Colon (tissue), 2 donors: ENCODE results near the gene PICK1.
"Not testable (repeated sequence)": the region's sequence is repeated elsewhere in the genome, so short reads cannot be mapped to it uniquely, and the experiment has no call there.

ENCODE experiments used
- FAIRE-seq: peaks from 2 replicates; lab custom pipeline; 2012; peaks lifted over from hg19 to GRCh38; lab: Jason Lieb, UNC
- donor health status: control.
- donor health status: control.

The PICK1 gene

GRCh38 chr22:38030311-38031133 is 26.7 kb upstream of the PICK1 start:
- FAIRE-seq, result no peak

DNA sequence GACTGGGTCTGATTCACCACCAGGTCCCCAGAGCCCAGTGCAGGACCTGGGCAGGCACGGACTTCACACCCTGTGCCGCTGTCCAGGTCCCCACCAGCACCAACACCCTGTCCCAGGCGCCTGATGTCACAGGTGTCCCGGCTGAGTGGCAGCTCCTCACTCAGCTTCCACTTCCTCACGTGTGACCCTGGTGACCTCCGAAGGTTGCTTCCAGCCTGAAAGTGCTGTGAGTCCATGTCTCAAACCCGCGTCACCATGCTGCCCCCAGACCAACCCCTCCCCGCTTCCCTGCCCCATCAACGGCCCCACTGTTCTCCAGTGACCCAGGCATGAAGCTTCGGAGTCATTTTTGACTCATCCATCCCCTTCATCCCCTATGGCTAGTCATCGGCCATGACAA is 25.7 kb upstream of the PICK1 start:
- no peak for FAIRE-seq

DNA sequence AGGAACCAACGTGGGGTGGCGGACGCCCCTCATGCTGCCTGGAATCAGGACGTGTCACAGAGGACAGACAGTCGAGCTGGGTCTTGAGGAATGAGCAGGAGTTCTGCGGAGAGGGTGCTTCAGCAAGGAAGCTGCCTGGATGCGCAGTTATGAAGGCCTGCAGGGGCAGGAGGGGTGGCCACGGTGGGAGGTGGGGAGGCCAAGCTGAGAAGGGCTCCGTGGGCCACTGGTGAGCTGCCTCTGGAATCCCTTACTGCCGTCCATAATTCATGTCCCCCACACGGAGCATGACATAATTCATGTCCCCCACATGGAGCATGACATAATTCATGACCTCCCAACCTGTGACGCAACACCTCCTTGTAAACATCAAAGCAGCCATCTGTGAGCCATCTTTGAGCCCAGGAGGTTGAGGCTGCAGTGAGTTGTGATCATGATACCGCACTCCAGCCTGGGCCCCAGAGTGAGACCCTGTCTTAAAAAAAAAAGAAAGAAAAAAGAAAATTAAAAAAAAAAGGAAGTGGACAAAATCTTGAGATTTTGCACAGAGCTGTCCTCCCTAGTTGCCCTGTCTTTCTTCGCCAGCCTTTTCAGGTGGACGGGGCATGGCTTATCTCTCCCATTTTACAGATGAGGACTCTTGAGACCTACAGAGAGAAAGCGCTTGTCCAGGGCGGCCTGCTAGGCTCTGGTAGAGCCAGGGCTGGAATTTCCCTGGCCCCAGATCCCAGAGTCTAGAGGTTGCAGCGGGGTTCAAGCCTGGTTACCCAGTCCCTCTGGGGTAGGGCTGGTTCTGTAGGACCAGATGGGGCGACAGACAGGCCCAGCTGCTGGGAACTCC is 24.3 kb upstream of the PICK1 start:
- no peak for FAIRE-seq

DNA sequence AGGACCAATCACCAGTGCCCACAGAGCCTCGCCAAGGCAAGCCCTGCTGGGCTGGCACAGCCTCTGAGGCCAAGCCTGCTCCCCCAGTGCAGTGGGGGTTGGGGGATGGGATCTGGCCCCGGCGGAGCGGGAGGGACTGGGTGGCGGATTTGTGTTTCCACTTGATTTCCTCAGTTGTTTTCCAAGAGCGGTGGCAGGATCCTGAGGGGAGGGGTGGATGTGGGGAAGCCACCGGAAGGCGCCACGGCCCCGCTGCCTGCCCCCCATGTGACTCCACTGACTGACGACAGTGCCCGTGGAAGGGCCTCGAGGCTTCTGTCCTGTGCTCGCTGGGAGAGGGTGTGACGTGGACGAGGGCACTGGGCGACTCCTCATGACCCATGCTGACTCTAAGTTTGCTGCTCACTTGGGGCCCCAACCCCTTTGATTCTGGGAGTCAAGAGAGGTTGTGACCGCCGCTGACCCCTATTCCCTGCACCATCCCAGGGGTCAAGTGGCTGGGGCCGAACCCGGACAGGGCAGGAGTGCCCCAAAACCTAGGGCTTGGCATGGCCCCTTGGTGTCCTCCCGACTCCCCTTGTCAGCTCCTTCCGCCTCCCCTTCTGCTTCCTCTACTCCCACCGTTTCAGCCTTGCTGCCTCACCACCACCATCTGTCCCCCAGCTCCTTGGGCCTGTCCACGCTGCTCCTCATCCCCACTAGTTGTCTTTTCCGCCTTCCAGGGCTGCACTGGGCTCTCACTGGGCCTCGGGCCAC is 23.5 kb upstream of the PICK1 start:
- no peak for FAIRE-seq

DNA sequence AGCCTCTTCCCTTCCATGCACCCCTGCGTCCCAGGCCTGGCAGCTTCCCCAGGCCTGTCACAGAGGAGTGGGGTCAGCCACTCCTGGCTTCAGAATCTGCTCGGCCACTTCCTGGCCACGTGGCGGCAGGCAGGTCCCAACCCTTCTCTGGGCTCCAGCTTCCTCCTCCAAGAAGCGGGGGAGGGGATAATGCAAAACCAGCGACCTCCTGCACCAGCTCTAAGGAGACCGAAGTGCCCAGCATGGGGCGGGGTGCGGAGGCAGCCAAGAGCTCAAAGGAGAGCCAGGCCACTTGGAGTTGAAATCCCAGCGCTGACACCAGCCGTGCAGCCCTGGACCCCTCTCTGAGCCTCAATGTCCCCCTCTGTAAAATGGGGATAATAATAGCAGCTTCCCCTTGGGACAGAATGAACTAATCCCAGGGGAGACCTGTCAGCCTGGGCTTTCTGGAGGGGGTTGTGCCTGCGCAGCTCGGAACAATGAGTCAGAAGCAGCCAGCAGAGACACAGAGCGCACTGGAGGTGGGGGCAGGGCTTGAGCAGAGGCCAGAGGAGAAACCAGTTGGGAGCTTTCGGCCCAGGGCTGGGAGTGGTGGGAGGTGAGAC is 22.8 kb upstream of the PICK1 start:
- no peak for FAIRE-seq

GRCh38 chr22:38034884-38035529 is 22.2 kb upstream of the PICK1 start:
- FAIRE-seq, result no peak

DNA sequence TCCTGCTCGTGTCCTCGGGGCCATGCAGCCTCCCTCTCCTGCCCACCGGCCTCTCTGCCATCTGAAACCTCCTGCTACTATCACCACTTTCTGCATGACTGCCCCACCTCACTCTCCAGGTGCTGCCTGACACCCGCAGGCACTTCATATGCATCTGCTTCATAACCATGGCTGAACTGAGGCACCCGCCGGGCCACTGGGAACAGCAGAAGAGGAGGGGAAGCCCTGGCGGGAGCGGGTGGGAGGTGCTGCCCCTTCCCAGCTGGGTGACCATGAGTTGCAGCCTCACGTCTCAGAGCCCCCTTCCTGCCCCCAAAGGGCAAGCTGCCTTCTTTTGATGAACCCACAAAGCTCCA is 21.7 kb upstream of the PICK1 start:
- no peak for FAIRE-seq

GRCh38 chr22:38036392-38037062 is 20.7 kb upstream of the PICK1 start:
- no peak for FAIRE-seq

- not testable (repeated sequence) for FAIRE-seq
These were observed 19.6 kb upstream of the PICK1 start for GRCh38 chr22:38037367-38038150.

DNA sequence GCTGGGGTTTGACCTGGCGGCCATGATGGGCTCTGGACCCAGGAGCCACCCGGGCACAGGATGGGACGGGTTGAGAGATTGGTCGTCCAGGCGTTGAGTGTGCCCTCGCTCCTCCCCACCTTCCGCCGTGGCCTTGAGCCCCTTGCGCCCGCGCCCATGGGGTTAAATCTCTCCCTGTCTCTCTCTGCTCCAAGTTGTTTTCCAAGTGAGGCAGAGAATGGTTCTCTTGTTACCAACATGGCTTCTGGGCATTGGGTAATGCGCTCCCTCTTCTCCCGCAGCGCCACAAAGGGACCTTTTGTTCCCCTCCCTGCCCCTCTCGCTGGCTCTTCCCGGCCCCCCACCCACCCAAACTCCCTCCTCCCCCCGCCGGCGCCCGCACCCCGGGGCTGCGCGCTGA is 18.8 kb upstream of the PICK1 start:
- FAIRE-seq, result no peak

DNA sequence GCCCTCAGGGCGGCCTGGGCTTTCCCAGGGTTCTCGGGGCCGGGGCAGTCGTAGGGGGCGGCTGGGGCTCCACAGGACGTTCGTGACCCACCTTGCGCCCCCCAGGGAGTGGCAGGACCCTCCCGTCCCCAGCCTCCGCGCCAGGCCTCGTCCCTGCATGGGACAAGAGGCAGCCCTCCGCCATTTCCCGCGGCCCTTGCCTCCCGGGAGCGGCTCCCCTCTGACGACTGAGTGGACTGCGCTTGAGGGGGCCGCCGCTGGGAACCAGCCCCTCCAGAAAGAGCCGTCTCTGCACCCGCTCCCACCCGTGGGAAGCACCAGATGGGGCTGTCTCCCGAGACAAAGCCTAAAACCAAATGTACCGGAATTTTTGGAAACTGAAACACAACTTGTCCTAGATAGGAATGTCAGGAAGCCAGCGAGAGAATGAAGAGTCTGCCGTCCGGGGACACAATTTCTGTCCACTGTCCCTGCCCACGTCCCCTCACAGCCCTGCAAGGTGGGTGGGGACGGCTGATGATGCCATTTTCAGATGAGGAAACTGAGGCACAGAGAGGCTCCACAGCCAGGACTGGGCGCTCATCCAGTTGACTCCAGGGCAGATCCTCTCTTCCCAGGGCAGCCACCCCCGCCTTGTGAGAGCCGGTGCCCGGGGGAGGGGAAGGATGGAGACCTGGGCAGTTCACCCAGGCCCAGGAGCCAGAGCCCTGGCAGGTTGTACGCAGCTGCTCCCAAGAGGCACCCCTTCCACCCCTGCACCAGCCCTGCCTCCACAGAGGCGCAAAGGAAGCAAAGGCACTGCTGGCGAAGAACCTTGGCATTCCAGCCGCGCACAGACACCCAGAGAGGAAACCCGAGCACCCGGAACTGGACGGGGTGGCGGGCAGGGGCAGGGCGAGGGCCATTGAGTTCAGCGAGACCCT is 18.1 kb upstream of the PICK1 start:
- no peak for FAIRE-seq

DNA sequence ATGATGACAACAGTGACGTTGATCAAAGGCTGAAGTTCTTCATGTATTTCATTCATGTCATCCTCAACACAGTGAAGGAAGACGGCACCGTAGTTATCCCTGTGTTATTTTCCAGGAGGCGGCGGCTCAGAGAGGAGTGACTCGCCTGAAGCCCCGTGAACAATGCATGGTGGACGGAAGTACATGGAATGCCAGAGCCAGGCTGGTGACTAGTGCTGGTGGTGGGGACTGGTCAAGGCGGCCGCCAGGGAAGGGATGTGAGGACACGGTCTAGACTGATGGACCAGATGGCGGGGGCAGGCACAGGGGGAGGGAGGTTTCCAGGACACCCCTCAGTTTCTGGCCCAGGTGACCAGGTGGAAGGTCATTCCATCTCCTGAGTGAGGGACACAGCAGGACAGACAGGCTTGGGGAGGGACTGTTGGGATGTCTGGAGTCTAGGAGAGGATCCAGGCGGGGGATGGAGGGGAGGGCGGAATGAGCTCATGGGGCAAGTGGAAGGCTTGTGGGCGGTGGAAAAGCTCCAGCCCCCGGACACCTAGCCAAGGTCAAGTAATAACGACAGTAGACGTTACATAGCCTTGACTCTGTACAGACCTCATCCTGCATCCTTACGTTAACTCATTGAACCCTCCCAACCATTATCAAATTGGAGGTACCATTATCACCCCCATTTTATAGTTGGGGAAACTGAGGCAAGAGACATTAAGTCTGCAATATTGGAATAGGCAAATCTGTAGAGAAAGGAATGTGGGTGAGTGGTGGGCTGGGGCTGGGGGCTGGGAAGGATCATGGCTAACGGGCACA is 16.0 kb upstream of the PICK1 start:
- FAIRE-seq, result no peak

DNA sequence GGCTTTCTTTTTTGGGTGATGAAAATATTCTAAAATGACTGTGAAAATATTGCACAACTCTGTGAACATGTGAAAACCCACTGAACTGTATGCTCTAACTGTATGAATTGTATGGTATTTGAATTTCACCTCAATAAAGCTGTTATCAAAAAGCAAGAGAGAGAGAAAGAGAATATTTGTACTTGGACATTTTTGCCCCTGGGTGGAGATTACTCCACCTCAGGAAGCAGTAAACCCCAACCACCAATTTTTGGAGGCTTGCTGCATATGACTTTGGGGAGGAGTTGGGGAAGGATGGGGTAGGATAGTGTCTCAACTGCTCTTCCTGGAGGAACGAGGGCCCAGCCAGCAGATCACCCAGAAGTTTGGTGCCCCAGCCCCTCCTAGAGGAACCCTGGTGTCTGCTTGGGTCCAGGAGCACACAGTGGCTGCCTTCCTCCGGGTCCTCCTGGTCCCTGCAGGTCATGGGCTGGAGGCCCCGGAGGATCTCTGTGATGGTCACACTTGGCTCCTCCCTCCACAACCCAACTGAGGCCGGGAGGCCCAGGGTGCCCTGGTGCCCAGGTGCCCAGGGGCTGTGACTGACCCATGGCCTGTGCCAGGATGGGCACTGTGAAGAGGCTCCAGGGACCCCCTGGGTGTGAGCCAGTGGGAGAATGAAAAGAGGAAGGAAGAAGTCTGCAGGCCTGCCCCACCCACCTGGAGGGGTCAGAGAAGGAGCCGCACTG is 15.3 kb upstream of the PICK1 start:
- FAIRE-seq, result no peak

- no peak for FAIRE-seq
These were observed 14.8 kb upstream of the PICK1 start for GRCh38 chr22:38042488-38042790.

DNA sequence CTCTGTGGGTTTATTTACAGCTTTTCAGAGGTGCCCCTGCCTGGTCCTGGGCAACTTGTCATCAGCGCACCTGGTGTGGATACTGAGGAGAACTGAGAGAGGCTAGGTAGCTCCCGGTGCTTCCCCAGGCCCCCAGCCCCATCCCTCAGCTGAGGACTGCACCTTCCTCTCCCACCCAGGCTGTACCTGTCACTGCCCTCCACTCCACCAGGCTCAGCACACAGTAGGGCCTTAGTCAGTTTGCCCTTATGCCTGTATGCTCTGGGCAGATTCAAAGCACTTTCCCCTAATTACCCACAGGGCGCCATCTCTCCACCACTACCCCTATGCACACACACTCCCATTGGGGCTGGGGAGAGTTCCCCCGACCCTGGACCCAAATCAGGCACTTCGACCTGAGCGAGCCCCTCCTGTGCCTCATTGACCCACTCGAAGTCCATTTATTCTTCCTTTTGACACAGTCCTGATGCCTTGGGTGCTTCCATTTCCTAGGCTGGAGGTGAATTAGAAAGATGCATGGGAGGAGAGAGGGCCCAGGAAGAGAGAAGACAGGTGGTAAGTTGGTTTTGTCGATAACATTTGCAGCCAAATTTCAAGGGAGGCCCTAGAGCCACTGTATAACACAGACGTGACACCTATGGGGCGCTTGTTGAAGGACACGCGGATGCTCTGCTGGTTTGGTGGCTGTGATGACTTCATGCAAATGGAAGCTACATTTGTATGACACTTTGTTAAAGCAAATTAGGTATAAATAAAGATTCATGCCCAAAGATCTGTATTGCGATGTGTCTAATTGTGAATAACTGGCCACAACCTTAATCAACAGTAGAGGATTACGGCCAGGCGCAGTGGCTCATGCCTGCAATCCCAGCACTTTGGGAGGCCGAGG is 13.8 kb upstream of the PICK1 start:
- FAIRE-seq, result no peak

DNA sequence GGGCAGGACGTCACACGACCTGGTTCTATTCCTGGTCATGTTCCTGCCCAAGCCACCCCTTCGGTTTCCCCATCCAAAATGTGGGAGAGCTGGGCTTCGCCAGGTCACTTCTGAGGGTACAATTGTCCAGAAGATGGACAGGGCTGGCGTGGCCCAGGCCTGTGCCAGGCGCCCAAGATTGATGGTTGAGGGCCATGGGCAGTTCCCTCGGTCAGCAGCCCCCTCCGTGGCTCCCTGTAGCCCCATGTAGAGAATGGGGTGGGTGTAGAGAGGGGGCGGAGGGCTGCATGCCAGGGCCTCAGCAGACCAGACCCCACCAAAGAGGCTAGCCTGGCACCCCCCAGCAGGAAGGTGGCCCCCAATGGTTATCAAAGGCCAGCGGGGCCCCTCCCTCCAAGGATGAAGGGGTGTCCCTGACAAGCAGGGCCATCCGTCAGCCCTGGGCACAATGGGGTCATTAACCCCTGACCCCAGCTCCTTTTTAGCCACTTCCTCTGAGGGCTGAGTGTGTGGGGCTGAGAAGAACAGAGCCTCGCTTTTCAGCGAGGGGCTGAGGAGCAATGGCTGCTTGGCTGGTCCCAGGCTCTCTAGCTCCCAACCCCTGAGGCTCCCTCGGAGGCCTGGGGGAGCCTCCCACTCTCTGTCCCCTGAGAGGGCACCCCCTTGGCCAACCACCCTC is 11.0 kb upstream of the PICK1 start:
- no peak for FAIRE-seq
